Stimulated activated CD4-positive, alpha-beta T cell treated with anti-CD3 and anti-CD28 coated beads, Interleukin-4, amount 100 ng/mL, for 48 hours (primary cell): ENCODE measurements around the gene IGFBP6.

ENCODE experiments used
- DNase-seq, 2 donors: peaks; one replicate each; pipeline ENCODE4 v3.0.0-alpha.2; 2020; ENCODE audit warnings: low read depth in 2 of 2

IGFBP6 gene

GRCh38 chr12:53059434-53060063 lies 37.9 kb upstream of the IGFBP6 start:
- no peak for DNase-seq

- no peak for DNase-seq
Observed at GRCh38 chr12:53060064-53060720, 37.3 kb upstream of the IGFBP6 start.

GRCh38 chr12:53060721-53061276 lies 36.7 kb upstream of the IGFBP6 start:
- DNase-seq, result no peak

- no peak for DNase-seq
Observed at GRCh38 chr12:53061404-53062010, 36.0 kb upstream of the IGFBP6 start.

- DNase-seq, result no peak
Observed at GRCh38 chr12:53062011-53062961, 35.2 kb upstream of the IGFBP6 start.

- no peak for DNase-seq
Observed at GRCh38 chr12:53062977-53063707, 34.3 kb upstream of the IGFBP6 start.

- no peak for DNase-seq
Observed at GRCh38 chr12:53063708-53064612, 33.5 kb upstream of the IGFBP6 start.

GRCh38 chr12:53064613-53065436 lies 32.6 kb upstream of the IGFBP6 start:
- DNase-seq, result no peak

GRCh38 chr12:53065470-53065869 lies 32.0 kb upstream of the IGFBP6 start:
- DNase-seq, result no peak

- peak; percentile 58 to 73 for DNase-seq
Observed at GRCh38 chr12:53065975-53066931, 31.2 kb upstream of the IGFBP6 start.

- no peak for DNase-seq
Observed at GRCh38 chr12:53067074-53067992, 30.1 kb upstream of the IGFBP6 start.

- no peak for DNase-seq
Observed at GRCh38 chr12:53067993-53068770, 29.3 kb upstream of the IGFBP6 start.

GRCh38 chr12:53068811-53069585 lies 28.5 kb upstream of the IGFBP6 start:
- DNase-seq, result no peak

GRCh38 chr12:53069621-53070410 lies 27.7 kb upstream of the IGFBP6 start:
- no peak for DNase-seq
